NT2/D1 (cell line): Measurements from ENCODE around the gene KCTD2.

Experiments used
- SUZ12 ChIP-seq: IDR thresholded peaks from 2 replicates; pipeline ENCODE4 v1.6.1; 2011; ENCODE audit not compliant: insufficient read length, insufficient read depth; ENCODE audit errors: extremely low read depth
- YY1 ChIP-seq: IDR thresholded peaks from 2 replicates; pipeline ENCODE4 v1.6.1; 2011; ENCODE audit not compliant: insufficient read length, insufficient read depth
- ZNF274 ChIP-seq: IDR thresholded peaks from 2 replicates; pipeline ENCODE4 v1.6.1; 2011; ENCODE audit warnings: mild to moderate bottlenecking, low read depth, low read length

- TF ChIP-seq YY1 = no peak
- no peak for TF ChIP-seq SUZ12
- TF ChIP-seq ZNF274 = no peak
These were observed 2.7 kb downstream of the KCTD2 start for GRCh38 chr17:75049706-75050105.
